Mesenteric fat pad (tissue), 1 donor: ENCODE measurements around the gene TECPR2. TPM values are rescaled to one million over a fixed set of nuclear protein-coding genes. Genes with fewer than 3 reads are reported as not detected.
"Not testable (repeated sequence)": the region's sequence is repeated elsewhere in the genome, so short reads cannot be mapped to it uniquely, and the experiment has no call there.

Experiments used
- DNase-seq: peaks from one replicate; pipeline ENCODE4 v3.0.0-alpha.2; 2020; ENCODE audit warnings: low spot score
- total RNA-seq: library from RNA; stranded (reverse); fragmentation: NEBNext Ultra II Directional; extraction: Animal tissue kit (Norgen Biotek cat#: 25700); gene quantifications from one replicate; pipeline ENCODE4 v1.2.1, GENCODE V29; 2021
- donor health status: DM: yes; HTN: yes; CAD: no.

Gene TECPR2
- total RNA-seq, 1 donor from 2014 or later = 29.5 TPM

DNA sequence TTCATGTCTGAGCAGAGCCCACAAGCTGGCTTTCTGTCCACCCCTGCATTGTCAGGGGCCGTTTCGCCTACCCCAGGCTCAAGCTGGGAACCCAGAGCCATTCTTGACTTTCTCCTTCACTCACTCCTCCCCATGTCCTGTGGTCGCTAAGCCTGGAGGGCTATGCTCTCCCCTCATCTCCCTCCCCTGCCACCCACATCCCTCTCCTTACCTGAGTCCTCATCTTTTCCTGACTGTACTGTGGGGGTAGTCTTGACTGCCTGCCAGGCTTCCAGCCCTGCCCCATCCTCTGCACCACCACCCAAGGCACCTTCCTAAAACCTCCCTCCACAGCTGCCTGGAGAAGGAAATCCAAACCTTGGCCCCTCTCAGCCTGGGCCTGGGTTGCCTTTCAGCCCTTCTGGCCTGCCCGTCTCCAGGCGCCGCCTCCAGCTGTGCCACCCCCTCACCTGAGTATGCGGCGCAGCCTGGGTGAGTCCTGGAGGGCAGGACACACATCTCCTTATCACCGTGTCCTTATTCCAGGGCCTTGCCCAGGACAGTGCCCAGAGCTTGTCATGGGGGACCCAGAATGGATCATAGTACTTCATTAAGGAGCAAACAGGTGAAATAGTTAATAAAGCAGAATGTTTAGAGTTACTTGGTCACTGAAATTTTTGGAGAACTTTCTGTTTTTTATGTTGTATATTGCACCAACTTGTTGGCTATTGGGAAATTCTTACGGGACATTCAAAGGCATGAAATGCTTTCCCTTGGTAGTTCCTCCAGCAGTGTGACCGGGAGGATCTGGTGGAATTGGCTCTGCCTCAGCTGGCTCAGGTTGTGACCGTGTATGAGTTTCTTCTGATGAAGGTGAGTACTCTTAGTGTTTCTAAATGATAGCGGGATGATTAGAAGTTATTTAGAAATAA is 28.7 kb upstream of the TECPR2 start:
- no peak for DNase-seq

DNA sequence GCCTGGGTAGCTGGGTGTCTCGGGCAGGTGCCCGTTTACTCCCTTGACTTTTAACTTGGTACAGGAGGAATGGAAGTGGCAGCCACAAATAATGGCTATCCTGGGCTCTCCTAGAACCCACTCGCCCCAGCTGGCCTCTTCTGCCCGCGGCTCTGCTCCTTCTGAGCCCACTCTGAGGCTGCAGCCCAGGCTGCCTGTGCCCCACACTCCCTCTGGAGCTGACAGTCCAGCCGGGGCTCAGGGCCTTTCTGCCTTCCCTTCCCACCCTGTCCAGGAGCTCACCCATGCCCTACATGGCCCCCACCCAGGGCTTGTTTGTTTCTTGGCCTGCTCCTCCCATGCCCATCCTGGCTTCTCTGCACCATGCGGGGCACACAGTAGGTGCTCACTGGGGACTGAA is 27.6 kb upstream of the TECPR2 start:
- DNase-seq = no peak

DNA sequence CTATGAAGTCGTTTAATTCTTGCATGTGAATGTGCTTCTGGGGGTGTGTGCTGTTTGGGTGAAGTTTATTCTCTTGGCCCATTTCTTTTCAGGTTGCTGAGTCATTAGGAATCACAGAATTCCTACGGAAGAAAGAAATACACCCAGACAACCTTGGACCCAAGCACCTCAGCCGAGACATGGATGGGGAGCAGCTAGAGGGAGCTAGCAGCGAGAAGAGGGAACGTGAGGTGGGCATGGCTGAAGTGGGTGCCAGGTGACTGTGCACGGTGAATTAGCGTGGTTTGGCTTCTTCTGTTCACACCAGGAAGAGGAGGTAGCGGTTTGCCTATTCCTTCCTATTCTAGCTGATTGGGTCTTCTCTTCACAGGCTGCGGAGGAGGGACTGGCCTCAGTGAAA is 24.0 kb upstream of the TECPR2 start:
- DNase-seq = no peak

DNA sequence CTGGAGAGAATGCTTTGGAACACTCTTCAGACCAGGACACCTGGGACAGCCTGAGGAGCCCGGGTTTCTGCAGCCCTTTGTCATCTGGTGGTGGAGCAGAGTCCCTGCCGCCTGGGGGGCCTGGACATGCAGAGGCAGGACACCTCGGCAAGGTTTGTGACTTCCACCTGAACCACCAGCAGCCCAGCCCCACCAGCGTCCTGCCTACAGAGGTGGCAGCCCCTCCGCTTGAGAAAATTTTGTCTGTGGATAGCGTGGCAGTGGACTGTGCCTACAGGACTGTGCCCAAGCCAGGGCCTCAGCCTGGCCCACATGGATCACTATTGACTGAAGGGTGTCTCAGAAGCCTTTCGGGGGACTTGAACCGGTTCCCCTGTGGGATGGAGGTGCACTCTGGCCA is 21.2 kb upstream of the TECPR2 start:
- no peak for DNase-seq

DNA sequence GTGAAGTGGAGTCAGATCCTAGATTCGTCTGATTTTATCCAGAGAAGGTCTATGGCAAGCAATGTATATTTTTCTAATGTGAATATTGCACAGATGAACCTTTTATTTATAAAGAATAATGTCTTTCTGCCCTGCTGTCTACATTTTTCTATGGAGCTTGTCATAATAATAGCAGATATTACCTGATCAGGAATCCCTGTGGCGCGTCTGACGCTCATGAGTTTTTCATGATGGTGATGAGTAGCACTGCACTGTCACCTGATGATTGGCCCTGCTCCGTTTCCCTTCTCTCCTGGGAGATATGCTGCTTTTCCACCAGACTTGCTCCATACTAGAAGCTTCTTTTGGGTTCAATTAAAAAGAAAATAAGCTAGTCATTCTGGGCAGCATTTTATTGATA is 20.5 kb upstream of the TECPR2 start:
- DNase-seq = no peak

DNA sequence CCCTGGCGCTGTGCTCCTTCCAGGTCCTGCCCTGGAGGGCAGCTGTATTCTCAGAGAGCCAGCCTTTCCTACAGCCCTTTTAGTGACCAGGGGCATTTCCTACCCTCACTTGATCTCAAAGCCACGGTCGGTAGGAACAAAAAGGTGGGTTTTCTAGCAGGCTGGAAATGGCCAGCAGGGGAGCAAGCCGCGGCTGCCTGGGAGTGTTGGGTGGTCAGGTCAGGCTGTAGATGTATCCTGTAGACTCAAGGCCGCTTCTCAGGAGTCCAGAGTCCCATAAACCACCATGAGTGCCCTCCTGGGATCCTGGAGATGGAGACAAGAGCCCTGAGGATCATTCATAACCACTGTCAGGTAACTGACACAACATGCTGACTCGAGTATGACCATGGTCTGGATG is 18.7 kb upstream of the TECPR2 start:
- DNase-seq = no peak

DNA sequence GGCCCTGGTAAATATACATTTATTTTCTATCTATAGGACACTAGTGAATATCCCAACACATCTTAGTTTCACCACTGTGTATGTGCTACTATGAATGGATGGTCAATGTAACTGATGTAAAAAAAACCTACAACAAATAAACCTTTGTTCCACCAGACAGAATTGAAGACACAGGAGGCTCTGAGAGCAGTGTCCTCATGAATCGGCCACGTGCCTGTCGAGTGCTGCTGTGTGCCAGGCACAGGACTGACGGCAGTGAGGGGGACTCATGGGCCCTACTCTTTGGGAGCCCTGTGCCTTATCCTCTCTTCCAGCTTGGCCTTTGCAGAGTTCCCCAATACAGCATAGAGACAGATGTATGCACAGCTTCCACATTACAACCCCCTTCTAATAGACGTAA is 18.3 kb upstream of the TECPR2 start:
- DNase-seq = no peak

DNA sequence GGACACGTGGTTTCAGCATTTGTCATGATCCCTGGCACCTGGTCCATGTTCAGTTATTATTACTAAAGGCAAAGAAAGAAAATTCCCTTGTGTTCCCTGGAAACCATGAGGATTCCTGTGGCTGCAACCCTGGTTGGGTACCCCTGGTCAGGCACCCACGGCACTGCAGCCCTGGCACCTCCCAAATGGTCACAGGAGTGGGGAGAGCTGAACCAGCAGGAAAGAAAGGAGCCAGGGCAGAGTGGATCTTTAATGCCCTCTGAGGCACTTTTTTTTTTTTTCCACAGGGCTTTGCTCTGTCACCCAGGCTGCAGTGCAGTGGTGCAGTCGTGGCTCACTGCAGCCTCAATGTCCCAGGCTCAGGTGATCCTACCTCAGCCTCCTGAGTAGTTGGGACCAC is 17.5 kb upstream of the TECPR2 start:
- DNase-seq = no peak

DNA sequence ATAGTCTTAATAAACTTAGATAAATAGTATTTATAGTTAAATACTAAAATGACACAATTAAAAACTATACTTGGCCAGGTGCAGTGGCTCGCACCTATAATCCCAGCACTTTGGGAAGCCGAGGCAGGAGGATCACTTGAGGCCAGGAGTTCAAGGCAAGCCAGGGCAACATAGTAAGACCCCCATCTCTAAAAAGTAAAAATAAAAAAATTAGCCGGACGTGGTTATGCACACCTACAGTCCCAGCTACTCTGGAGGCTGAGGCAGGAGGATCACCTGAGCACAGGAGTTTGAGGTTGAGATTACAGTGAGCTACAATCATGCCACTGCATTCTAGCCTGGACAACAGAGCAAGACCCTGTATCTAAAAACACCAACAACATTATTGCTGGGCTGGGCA is 16.1 kb upstream of the TECPR2 start:
- no peak for DNase-seq

DNA sequence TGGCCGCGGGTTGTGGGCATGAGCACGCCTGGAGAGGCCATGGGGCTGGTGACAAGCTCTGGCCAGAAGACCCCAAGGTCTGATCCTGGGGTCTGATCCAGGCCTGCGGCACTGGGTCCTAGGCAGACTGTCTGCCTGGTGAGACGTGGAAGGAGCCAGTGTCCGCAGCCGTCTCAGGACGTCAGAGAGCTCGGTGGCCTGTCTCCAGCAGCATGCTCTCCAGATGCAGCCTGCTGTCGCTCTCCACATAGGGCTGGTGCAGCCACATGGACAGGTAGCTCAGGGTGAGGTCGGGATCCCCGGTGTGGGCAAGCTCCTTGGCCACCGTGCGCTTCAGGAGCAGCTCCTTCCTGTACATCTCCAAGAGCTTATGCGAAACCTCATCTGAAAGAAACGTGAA is 14.4 kb upstream of the TECPR2 start:
- no peak for DNase-seq

DNA sequence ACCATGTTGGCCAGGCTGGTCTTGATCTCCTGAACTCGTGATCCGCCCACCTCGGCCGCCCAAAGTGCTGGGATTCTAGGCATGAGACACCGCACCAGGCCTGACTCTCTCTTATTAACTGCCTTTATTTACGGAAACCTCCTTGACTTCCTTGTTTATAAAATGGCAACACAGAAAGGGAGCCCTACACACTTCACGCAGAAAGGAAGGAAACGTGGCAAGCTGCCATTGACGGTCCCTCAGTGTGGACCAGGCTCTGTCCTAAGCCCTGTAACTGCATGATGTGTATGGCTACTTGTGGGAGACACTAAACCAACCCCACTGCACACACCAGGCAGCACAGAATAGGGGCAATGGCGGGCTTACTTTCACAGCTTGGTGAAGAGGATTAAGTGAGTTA is 11.7 kb upstream of the TECPR2 start:
- no peak for DNase-seq

DNA sequence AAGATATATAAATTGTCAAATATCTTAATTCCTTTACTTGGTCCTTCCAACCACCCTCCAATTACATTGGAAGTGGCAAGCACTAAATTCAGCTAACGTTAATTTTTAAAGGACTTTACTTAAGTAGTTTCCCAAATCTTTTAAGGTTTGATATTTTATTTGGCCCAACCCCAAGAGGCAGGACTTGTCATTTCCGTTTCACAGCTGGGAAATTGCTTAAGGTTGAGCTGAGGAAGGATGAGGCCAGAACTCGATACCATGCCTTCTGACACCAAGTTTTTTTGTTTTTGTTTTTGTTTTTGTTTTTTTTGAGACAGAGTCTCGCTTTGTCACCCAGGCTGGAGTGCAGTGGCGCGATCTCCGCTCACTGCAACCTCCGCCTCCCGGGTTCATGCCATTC is 11.1 kb upstream of the TECPR2 start:
- DNase-seq = not testable (repeated sequence)

DNA sequence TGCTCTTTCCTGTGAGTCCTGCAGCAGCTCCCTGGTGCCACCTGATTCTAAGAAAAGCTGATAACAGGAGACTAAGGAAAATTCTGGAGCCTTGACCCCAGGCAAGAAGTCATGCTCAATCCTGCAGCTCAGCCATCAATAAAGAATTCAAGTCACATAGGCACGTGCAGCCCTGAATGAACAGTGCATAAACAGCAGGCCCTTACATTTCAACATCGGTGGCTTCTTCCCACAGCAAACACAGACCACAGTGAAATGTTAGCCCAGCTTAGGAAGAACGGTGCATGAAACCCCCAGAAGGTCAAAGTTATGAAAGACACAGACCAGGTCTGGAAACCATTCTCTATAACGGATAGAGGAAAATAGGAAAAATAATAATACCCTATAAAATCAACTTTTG is 10.5 kb upstream of the TECPR2 start:
- no peak for DNase-seq

DNA sequence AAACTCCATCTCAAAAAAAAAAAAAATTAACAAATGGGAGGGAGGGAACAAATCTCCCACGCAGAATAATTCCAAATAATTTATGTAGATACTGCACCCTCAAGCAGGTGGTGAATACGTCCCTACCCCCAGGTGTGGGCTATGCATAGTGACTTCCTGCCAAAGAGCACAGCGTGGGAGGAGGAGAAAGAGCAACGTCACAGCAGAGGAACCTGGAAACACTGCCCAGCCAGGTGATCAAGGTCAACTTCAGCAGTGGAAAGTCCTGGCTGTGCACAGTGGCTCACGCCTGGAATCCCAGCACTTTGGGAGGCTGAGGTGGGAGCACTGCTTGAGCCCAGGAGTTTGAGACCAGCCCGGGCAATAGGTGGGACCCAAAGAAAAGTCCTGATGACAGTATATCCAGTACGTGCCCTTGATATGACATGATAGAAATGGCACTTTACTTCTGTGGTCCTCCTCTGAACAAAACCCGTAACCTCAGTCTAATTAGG is 9.6 kb upstream of the TECPR2 start:
- no peak for DNase-seq

DNA sequence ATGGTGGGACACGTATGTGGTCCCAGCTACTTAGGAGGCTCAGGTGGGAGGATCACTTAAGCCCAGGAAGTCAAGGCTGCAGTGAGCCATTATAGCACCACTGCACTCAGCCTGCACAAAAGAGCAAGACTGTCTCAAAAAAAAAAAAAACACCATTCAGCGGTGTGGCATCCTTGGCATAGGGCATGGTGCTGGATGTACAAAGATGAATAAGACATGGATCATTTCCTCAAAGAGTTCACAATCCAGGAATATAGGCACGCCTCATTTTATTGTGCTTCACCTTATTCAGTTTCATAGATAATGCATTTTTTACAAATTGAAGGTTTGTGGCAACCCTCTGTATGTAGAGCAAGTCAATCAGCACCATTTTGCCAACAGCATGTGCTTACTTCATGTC is 6.5 kb upstream of the TECPR2 start:
- no peak for DNase-seq

DNA sequence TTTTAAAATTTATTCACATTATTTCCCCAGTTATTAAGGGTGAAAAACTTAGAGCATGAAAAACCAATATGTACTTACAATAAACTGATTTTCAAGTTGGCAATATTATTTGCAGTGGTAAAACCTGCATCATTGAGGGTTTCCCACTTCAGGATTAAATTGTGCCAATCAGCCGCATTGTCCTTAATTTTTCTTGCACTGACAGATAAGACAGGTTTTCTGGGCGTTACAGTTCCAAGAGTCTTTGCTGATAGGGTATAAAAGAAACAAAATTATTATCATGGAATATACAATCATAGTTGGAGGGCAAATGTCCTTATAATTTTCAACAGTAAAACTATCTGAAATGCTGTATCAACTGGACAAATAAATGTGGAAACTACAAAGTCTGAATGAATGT is 3.4 kb upstream of the TECPR2 start:
- DNase-seq = no peak

DNA sequence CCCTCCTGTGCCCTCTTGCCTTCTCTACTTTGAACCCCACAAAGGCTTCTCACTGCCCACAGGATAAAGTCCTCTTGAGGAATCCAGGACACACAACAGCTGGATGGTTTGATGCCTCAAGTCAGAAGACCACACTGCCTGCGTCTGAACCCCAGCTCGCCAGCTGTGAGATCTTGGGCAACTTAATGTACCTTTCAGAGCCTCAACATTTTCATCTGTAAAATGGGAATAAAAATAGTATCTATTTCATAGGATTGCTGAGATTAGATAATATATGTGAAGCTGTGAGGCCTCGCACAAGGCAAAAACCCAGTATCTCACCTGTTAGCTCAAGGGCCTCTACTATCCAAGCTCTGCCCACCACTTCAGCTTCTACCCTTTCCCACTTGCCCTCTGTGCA is 2.4 kb upstream of the TECPR2 start:
- no peak for DNase-seq

DNA sequence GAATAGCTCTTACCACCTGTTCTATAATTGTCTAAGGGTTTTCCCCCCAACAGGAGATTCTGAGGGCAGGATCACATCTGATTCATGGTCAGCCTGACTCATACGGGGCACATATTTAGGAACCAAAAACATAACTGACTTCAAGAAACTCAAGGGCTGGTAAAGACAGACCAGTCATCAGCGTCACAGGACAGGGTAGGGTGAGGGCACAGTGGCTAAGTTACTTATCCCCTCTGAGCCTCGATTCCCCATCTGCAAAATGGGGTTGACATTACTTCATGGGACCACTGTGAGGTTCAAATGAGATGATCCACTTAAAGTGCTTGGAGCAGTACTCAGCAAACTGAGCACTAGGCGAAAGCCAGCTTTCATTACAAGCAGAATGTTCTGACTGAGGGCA is 657 bp upstream of the TECPR2 start:
- no peak for DNase-seq

DNA sequence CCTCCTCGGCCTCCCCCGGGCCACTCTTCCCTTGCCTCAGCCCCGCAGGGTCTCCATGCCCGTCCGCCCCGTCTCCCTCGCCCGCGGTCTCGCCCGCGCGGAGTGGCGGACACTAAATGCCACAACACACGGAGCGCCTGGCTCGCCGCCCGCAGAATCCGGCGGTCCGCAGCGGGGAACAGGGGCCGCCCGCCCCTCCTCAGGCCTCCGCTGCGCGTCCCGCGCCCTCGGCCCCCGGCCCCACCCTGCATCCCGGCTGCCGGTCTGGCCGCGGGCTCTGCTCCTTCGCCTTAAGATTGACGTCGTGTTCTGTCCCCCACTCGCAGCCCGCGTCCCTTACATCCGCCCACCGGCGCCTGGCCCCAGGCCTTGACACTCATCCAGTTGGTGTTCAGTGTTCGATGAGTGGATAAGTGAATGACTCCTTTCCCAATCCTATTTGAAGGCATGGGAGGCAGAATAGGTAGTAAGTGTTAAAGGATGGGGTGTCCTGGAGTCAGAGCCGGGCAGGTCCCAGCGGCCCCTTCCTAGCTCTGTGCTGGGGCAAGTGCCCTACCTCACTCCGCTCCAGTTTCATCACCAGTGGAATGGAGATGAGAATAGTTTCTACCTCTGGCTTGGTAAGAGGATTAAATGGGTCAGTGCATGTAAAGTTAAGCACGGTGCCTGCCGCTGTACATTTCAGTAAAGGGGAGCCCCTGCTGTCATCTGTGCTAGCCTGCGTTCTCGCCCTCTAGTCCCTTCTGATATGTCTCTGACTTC is 622 bp downstream of the TECPR2 start:
- DNase-seq = no peak

DNA sequence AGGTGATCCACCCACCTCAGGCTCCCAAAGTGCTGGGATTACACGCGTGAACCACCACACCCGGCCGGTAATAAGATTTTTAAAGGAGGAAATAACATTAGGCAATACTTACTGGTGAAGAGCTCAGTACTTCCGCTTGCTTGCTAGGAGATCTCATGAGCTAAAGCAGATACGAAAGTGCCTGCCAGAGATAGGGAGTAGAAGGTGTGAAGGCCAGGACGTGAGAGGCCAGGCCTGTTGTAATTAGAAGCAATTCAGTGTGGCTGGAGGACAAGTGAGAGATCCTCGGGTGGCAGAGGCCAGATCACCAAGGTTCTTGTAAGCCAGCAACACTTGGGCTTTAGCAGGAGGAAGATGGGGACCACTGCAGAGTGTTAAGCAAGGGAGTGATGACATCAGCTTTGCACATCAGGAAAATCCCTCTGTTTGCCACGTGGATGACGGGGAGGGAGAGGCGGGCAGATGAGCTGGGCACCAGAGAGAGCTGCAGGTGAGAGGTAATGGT is 7.6 kb downstream of the TECPR2 start:
- DNase-seq = no peak

DNA sequence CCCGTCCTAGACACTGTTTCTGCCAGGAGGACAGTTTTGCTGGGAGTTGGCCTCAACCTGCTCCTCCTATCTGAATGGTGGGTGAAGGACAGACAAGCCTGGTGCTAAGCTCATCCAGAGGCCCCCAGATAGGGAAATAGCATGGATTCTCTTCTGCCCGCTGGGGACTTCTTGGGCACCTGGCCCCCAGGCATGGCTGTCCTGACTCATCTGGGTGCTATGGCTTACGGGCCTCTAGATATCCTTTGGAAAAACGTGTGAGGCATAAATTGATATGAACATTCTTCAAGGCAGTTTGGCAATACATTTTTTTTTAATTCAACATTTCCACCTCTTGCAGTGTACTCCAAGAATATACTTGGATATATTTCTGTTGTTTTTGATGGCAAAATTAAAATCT is 8.6 kb downstream of the TECPR2 start:
- DNase-seq = no peak

DNA sequence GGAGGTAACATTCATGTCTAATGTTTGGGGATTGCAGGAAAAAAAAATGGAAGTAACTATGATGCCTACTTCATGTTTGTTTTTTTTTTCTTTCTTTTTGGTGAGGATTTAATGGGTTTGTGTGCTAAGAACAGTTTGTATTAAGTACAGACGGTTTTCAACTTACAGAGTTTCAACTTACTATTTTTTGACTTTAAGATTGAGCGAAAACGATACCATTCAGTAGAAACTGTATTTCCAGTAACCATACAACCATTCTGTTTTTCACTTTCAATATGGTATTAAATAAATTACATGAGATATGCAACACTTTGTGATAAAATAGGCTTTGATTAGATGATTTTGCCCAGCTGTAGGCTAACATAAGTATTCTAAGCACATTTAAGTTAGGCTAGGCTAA is 10.4 kb downstream of the TECPR2 start:
- DNase-seq = no peak
